ENCODE results near the gene VMAC. TPM values are rescaled to one million over a fixed set of nuclear protein-coding genes. Genes with fewer than 3 reads are reported as not detected.

VMAC gene
- total RNA-seq, 1 experiment from 2014 or later, result 7.1 TPM

DNA sequence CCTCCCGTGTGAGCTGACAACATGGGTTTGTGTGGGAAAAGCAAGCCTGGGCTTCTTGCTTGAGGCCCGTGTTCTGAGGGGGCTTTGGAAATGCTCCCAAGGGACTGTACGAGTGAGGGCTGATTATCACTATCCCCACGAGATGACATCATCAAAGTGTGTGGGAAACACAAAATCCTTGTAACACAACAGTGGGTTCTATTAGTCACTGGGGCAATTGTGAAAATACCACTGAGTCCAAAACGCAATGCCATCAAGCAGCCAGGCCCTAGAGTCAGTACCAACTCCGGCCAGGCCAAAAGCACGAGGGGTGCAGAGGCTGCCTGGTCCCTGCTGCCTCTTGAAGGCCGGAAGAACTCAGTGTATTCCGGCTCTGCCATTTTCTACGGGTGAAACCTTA, 39.0 kb downstream of the VMAC start:
- DNase-seq, result no peak
- no peaks in the 10 kb centered on the region for H3F3A ChIP-seq (ENCODE audit: insufficient read depth, low read depth)
- no peaks in the 10 kb centered on the region; the same call in 1 of the 2 replicates for H4K20me1 ChIP-seq (ENCODE audit: insufficient read depth)
- no peaks in the 10 kb centered on the region for H3K27me3 ChIP-seq (ENCODE audit: insufficient read depth, low read depth)
- TF ChIP-seq, protein P1, sequence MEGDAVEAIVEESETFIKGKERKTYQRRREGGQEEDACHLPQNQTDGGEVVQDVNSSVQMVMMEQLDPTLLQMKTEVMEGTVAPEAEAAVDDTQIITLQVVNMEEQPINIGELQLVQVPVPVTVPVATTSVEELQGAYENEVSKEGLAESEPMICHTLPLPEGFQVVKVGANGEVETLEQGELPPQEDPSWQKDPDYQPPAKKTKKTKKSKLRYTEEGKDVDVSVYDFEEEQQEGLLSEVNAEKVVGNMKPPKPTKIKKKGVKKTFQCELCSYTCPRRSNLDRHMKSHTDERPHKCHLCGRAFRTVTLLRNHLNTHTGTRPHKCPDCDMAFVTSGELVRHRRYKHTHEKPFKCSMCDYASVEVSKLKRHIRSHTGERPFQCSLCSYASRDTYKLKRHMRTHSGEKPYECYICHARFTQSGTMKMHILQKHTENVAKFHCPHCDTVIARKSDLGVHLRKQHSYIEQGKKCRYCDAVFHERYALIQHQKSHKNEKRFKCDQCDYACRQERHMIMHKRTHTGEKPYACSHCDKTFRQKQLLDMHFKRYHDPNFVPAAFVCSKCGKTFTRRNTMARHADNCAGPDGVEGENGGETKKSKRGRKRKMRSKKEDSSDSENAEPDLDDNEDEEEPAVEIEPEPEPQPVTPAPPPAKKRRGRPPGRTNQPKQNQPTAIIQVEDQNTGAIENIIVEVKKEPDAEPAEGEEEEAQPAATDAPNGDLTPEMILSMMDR (conservative IDR thresholded peaks at IDR 0.05), result no peak
- no peak for TF ChIP-seq EZH2 (IDR thresholded peaks at IDR 0.05; ENCODE audit: low read depth)
- no peak overlapping the region for H3K4me2 ChIP-seq
- H3K9me2 ChIP-seq (ENCODE audit: insufficient read depth), result no peaks in the 10 kb centered on the region
- H3K27ac ChIP-seq, result no peak overlapping the region
- no peak overlapping the region for H2AFZ ChIP-seq
- ChIA-PET POLR2A (ENCODE audit: unreplicated experiment) (no interaction called here), CTCF (no interaction called here)
- no peaks in the 10 kb centered on the region for H3K79me2 ChIP-seq (ENCODE audit: low read depth)
- intact Hi-C loops (cut with micrococcal nuclease; ENCODE audit: unreplicated experiment), result no loop called here
- no peaks in the 10 kb centered on the region for H3K36me3 ChIP-seq (ENCODE audit: low read depth)
- no peaks in the 10 kb centered on the region for H3K4me1 ChIP-seq (replicated peaks; ENCODE audit: insufficient read depth)
- H3K4me3 ChIP-seq, result no peak overlapping the region
- H3K9me3 ChIP-seq (ENCODE audit: insufficient read depth, low read depth), result no peaks in the 10 kb centered on the region
- BruUV-seq (replicated peaks), result no TSS peak

GRCh38 chr19:5947435-5947834, 42.8 kb downstream of the VMAC start:
- intact Hi-C loops (cut with micrococcal nuclease; ENCODE audit: unreplicated experiment), result no loop called here
- H3K27ac ChIP-seq, result no peak overlapping the region
- H3K9me3 ChIP-seq (ENCODE audit: insufficient read depth, low read depth), result no peaks in the 10 kb centered on the region
- BruUV-seq (replicated peaks), result no TSS peak
- no peaks in the 10 kb centered on the region for H3K27me3 ChIP-seq (ENCODE audit: insufficient read depth, low read depth)
- no peak overlapping the region for H3K4me2 ChIP-seq
- no peaks in the 10 kb centered on the region for H3F3A ChIP-seq (ENCODE audit: insufficient read depth, low read depth)
- H3K4me3 ChIP-seq, result no peak overlapping the region
- ChIA-PET CTCF (no interaction called here), POLR2A (ENCODE audit: unreplicated experiment) (no interaction called here)
- no peaks in the 10 kb centered on the region for H3K79me2 ChIP-seq (ENCODE audit: low read depth)
- no peak overlapping the region for H2AFZ ChIP-seq
- H3K4me1 ChIP-seq (replicated peaks; ENCODE audit: insufficient read depth), result no peaks in the 10 kb centered on the region
- H3K9me2 ChIP-seq (ENCODE audit: insufficient read depth), result no peaks in the 10 kb centered on the region
- H3K36me3 ChIP-seq (ENCODE audit: low read depth), result no peaks in the 10 kb centered on the region
- TF ChIP-seq, protein P1 (conservative IDR thresholded peaks at IDR 0.05), result no peak
- no peak for TF ChIP-seq EZH2 (IDR thresholded peaks at IDR 0.05; ENCODE audit: low read depth)
- DNase-seq, result no peak
- H4K20me1 ChIP-seq (ENCODE audit: insufficient read depth), result no peaks in the 10 kb centered on the region; the same call in 1 of the 2 replicates

- intact Hi-C loops (cut with micrococcal nuclease; ENCODE audit: unreplicated experiment), result no loop called here
- CTCF ChIA-PET, result no interaction called here
- no peaks in the 10 kb centered on the region for H3K4me1 ChIP-seq (replicated peaks; ENCODE audit: insufficient read depth)
- no peak overlapping the region for H3K4me3 ChIP-seq
- no peaks in the 10 kb centered on the region for H3K36me3 ChIP-seq (ENCODE audit: low read depth)
- H4K20me1 ChIP-seq (ENCODE audit: insufficient read depth), result peaks cover 7% of the 10 kb centered on the region
- peaks cover 13% of the 10 kb centered on the region for H3K79me2 ChIP-seq (ENCODE audit: low read depth)
- no peaks in the 10 kb centered on the region for H3K9me2 ChIP-seq (ENCODE audit: insufficient read depth)
- no peak overlapping the region for H3K27ac ChIP-seq
- no peaks in the 10 kb centered on the region for H3F3A ChIP-seq (ENCODE audit: insufficient read depth, low read depth)
- no peaks in the 10 kb centered on the region for H3K9me3 ChIP-seq (ENCODE audit: insufficient read depth, low read depth)
- POLR2A ChIA-PET (ENCODE audit: unreplicated experiment), result interaction anchor here (0.6 kb wide), 1 partner anchor 19 kb away, joined by 3 read pairs; no protein-coding TSS in a partner anchor
- no peak for TF ChIP-seq EZH2 (IDR thresholded peaks at IDR 0.05; ENCODE audit: low read depth)
- TF ChIP-seq, protein P1 (conservative IDR thresholded peaks at IDR 0.05), result no peak
- BruUV-seq (replicated peaks), result no TSS peak
- H3K4me2 ChIP-seq, result no peak overlapping the region
- no peak for DNase-seq
- no peak overlapping the region for H2AFZ ChIP-seq
- no peaks in the 10 kb centered on the region for H3K27me3 ChIP-seq (ENCODE audit: insufficient read depth, low read depth)
These were observed 44.3 kb downstream of the VMAC start for GRCh38 chr19:5948752-5949564.
